HL-60 (cell line): ENCODE results near the gene DPYD.

Source experiments
- DNase-seq, 2 experiments: peaks; one replicate each; pipeline ENCODE4 v3.0.0-alpha.2; 2010 to 2020; ENCODE audit warnings: low read depth in 1 of 2, low spot score in 1 of 2
- H3K27ac ChIP-seq: fragments of 250-450 bp; sonication (Bioruptor Pico); replicated peaks from 2 replicates; pipeline ENCODE4 v1.5.1; 2020; ENCODE audit warnings: mild to moderate bottlenecking, moderate library complexity
- H3K27me3 ChIP-seq: fragments of 250-450 bp; sonication (Bioruptor Pico); 2 replicates; pipeline ENCODE4 v1.5.1; 2021; ENCODE audit warnings: mild to moderate bottlenecking, moderate library complexity; ENCODE audit not compliant: insufficient read depth, poor library complexity, severe bottlenecking
- H3K4me3 ChIP-seq: replicated peaks from 2 replicates; pipeline ENCODE4 v1.5.1; 2011; ENCODE audit warnings: mild to moderate bottlenecking, control low read depth, low read length; ENCODE audit not compliant: insufficient read depth
- GABPA ChIP-seq: IDR thresholded peaks from 2 replicates; pipeline ENCODE4 v1.6.1; 2012; ENCODE audit warnings: low read depth
- POLR2AphosphoS5 ChIP-seq: IDR thresholded peaks from 2 replicates; pipeline ENCODE4 v1.6.1; 2012; ENCODE audit warnings: low read depth
- SPI1 ChIP-seq: IDR thresholded peaks from 2 replicates; pipeline ENCODE4 v1.6.1; 2012; ENCODE audit warnings: low read depth, mild to moderate bottlenecking, borderline replicate concordance
- TF ChIP-seq, protein P1 (sequence below): IDR thresholded peaks from 2 replicates; pipeline ENCODE4 v1.6.1; 2012; ENCODE audit warnings: low read depth; ENCODE audit not compliant: insufficient replicate concordance
- TF ChIP-seq, protein P2 (sequence below): IDR thresholded peaks from one replicate; pipeline ENCODE4 v1.5.1; 2011; ENCODE audit warnings: low read length, control low read depth, inconsistent platforms; ENCODE audit not compliant: insufficient read depth

DPYD gene

DNA sequence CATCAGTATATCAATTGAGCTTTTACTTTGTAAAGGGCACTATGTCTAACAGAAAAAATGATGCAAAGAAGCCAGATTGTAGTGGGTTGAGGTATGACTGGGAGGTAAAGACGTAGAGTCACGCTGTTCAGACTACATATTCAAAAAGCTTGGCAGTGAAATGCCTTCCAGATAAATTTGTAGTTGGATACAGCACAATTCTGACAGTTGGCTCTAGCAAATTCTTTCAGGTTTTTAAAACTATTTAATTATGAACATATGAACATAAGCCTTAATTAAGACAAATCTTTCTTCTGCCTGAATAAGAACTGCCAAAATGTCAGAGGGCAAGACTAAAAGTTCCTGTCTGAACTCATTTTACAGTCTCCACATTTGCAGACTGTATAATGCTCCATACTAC, 118.8 kb downstream of the DPYD start:
- TF ChIP-seq, protein P1, sequence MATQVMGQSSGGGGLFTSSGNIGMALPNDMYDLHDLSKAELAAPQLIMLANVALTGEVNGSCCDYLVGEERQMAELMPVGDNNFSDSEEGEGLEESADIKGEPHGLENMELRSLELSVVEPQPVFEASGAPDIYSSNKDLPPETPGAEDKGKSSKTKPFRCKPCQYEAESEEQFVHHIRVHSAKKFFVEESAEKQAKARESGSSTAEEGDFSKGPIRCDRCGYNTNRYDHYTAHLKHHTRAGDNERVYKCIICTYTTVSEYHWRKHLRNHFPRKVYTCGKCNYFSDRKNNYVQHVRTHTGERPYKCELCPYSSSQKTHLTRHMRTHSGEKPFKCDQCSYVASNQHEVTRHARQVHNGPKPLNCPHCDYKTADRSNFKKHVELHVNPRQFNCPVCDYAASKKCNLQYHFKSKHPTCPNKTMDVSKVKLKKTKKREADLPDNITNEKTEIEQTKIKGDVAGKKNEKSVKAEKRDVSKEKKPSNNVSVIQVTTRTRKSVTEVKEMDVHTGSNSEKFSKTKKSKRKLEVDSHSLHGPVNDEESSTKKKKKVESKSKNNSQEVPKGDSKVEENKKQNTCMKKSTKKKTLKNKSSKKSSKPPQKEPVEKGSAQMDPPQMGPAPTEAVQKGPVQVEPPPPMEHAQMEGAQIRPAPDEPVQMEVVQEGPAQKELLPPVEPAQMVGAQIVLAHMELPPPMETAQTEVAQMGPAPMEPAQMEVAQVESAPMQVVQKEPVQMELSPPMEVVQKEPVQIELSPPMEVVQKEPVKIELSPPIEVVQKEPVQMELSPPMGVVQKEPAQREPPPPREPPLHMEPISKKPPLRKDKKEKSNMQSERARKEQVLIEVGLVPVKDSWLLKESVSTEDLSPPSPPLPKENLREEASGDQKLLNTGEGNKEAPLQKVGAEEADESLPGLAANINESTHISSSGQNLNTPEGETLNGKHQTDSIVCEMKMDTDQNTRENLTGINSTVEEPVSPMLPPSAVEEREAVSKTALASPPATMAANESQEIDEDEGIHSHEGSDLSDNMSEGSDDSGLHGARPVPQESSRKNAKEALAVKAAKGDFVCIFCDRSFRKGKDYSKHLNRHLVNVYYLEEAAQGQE = no peak
- TF ChIP-seq POLR2AphosphoS5 (no peak), GABPA (no peak), SPI1 (no peak)
- TF ChIP-seq, protein P2, sequence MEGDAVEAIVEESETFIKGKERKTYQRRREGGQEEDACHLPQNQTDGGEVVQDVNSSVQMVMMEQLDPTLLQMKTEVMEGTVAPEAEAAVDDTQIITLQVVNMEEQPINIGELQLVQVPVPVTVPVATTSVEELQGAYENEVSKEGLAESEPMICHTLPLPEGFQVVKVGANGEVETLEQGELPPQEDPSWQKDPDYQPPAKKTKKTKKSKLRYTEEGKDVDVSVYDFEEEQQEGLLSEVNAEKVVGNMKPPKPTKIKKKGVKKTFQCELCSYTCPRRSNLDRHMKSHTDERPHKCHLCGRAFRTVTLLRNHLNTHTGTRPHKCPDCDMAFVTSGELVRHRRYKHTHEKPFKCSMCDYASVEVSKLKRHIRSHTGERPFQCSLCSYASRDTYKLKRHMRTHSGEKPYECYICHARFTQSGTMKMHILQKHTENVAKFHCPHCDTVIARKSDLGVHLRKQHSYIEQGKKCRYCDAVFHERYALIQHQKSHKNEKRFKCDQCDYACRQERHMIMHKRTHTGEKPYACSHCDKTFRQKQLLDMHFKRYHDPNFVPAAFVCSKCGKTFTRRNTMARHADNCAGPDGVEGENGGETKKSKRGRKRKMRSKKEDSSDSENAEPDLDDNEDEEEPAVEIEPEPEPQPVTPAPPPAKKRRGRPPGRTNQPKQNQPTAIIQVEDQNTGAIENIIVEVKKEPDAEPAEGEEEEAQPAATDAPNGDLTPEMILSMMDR = no peak
- no peak for DNase-seq
- no peak overlapping the region for H3K27ac ChIP-seq
- H3K4me3 ChIP-seq = no peak overlapping the region
- no peaks in the 10 kb centered on the region for H3K27me3 ChIP-seq

DNA sequence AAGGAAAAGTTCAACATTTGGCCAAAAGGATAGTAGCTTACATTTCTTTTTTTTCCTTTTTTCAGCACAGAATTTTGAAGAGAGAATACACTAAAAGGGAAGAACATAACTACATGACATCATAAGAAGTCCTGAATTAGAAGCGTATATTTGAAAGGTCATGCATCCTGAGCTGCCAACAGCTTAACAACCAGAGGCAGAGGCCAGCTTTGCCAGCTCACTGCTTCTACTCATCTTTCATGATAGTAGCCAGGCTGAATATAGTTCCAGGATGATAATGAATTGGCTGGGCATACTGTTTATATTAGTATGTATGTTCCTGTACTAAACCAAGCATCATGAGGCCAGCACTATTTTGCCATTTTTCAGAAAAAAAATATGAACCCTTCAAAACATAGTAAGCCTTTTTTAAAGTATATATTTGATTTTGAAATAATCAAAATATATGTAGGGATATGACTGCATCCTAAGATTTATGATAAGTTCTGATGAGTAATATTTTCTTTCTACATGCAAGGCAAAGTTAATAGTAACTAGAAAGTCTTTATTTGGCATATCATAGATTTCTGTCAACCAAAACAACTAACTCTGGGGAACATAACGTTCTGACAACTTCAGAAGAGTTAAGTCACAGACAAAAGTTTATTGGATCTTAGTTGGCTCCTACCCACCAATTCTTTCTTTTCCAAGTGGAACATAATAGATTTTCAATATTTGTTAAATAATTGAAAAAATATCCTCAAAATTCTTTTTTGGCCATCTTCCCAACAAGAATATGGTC, 123.2 kb downstream of the DPYD start:
- no peak for DNase-seq

DNA sequence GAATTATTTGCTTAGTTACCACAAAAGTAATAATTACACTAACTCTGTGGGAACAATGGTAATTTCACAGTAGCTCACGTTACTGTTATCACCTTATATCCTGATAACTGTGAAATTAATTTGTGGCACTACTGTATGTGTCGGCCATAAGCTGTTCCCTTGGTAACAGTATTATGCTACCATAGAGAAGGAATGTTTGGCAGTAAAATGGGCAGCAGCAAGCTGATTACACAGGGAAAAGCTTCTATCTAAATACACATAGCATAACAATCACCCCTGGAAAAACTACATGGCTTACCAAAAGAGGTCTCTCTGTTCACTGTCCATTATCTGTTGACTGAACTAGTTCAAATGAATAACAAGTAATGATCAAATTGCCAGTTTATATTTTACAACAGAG, 124.1 kb downstream of the DPYD start:
- TF ChIP-seq, protein P2 = no peak
- no peak for TF ChIP-seq POLR2AphosphoS5
- TF ChIP-seq GABPA = no peak
- TF ChIP-seq, protein P1 = no peak
- no peak for TF ChIP-seq SPI1
- no peak for DNase-seq
- Histone ChIP-seq H3K27me3 (no peaks in the 10 kb centered on the region), H3K4me3 (no peak overlapping the region), H3K27ac (no peak overlapping the region)

More for the DNA sequence above, 123.2 kb downstream of the DPYD start:
- Histone ChIP-seq H3K27me3 (no peaks in the 10 kb centered on the region), H3K4me3 (no peak overlapping the region), H3K27ac (no peak overlapping the region)
- TF ChIP-seq GABPA = no peak
- TF ChIP-seq POLR2AphosphoS5 = no peak
- TF ChIP-seq, protein P2 = no peak
- TF ChIP-seq SPI1 = no peak
- TF ChIP-seq, protein P1 = no peak
